Breast epithelium (tissue), 3 donors: Measurements from ENCODE around the gene FHIT.

ENCODE experiments used
- POLR2A ChIP-seq: fragments of 450-650 bp; IDR thresholded peaks from one replicate; pipeline ENCODE4 v1.6.1; 2016; ENCODE audit warnings: antibody characterized with exemption, mild to moderate bottlenecking, moderate library complexity
- POLR2AphosphoS5 ChIP-seq, 3 donors: sonication (generic); formaldehyde crosslinking; IDR thresholded peaks; one replicate each; pipeline ENCODE4 v1.6.1; 2017; ENCODE audit warnings: antibody characterized with exemption in 3 of 3

GRCh38 chr3:61141697-61142096 is 109.6 kb downstream of the FHIT start:
- no peak for TF ChIP-seq POLR2AphosphoS5 (IDR thresholded peaks at IDR 0.05)
- no peak for TF ChIP-seq POLR2A
